Stimulated activated naive CD4-positive, alpha-beta T cell (primary cell): ENCODE results near the gene PARVA.

Source experiments
- DNase-seq, 6 experiments: peaks; one replicate each; lab custom pipeline; 2025; lab: John Stamatoyannopoulos, UW

PARVA gene

GRCh38 chr11:12403997-12404350 lies 26.6 kb downstream of the PARVA start:
- no peak for DNase-seq

- no peak for DNase-seq
Measured at GRCh38 chr11:12404436-12404835, 27.1 kb downstream of the PARVA start.

DNA sequence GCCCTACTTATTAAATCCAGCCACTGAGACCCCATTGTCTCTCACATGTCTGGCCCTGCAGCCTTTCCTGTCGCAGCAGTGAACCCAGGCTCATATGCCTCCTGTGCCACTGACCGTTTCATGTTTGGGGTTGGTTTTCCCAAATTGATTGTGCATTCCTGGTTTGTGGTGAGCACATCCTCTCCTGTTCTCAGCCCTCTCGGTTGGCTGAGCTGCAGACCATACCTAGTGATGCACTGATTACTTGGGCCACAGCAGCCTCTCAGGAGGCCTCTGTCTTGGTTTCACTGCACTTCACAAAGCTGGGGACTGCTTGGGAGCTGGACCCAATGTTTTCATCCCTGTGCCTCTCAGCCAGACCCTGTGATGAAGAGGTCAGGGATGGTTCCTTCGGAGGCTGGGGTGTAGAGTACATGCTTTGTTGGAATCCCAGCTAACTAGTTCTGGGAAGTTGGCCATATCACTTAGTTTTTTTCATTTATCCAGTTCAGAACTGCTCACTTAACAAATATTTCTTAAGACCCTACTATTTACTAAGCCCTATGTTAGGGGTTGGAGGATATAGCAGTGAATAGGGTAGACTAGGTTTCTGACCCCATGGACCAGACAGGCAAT lies 30.9 kb downstream of the PARVA start:
- no peak for DNase-seq

DNA sequence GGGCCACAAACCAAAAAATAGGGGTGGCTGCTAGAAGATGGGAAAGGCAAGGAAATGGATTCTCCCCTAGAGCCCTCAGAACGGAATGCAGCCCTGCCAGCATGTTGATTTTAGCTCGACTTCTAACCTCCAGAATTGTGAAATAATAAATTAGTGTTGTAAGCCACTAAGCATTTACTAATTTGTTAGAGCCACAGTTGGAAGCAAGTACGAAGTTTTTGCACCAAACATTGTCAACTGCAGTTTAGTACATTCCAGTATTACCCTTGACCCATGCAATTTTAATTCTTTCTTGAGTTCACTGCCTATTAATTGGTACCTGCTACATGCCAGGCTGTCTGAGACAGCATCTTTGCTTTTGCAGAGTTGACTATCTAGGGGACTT lies 32.2 kb downstream of the PARVA start:
- no peak for DNase-seq

DNA sequence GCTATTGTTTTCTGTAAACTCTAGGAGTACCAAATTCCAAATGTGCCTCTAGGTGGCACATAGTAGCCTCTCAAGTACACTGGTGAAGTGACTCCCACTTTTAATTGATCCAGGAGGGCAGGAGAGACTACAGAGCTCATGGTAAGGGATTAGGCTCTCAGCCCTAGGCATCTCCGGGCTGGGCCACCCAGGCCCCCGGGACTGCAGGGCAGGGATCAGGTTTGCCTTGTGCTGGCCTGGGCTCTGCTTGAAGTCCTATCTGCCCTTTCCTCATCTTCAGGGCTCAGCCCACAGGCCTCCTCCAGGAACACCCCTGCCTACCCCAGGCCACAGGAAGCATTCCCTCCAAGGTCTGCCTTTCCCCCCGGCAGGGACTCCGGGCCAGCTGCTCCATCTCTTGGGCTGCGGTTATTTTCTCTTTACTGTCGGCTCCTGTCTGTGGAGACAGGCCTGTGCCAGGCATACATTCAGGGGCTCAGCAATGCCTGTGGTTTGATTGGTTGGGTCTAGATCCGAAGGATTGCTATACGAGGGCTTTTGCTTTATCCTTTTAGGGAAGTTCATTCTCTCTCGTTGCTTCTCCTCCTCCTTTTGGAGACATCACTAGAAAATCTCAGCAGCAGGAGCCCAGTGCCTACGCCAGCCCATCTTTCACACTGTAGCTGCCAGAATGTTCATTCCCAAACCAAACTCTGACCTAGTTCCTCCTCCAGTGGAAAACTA lies 32.8 kb downstream of the PARVA start:
- DNase-seq, result no peak

DNA sequence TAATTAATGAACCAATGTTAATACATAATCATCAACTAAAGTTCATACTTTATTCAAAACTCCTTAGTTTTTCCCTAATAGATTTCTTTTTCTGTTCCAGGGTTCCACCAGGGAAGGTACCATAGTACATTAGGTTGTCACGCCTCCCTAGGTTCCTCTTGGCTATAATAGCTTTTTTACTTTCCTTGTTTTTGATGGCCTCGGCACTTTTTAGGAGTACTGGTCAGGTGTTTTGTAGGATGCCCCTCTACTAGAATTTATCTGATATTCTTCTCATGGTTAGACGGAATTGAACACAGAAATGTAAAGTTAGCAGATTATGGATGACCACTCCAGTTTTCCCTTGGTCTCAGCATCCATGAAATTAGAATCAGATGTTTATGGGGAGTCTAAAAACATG lies 34.0 kb downstream of the PARVA start:
- DNase-seq, result no peak

GRCh38 chr11:12411806-12412727 lies 34.7 kb downstream of the PARVA start:
- peak in 1 of 6 experiments; percentile 4 for DNase-seq

- no peak for DNase-seq
Measured at GRCh38 chr11:12413141-12414052, 36.0 kb downstream of the PARVA start.

GRCh38 chr11:12414611-12415010 lies 37.2 kb downstream of the PARVA start:
- DNase-seq, result no peak

- DNase-seq, result no peak
Measured at GRCh38 chr11:12415342-12415966, 38.1 kb downstream of the PARVA start.

GRCh38 chr11:12416552-12416951 lies 39.2 kb downstream of the PARVA start:
- no peak for DNase-seq

DNA sequence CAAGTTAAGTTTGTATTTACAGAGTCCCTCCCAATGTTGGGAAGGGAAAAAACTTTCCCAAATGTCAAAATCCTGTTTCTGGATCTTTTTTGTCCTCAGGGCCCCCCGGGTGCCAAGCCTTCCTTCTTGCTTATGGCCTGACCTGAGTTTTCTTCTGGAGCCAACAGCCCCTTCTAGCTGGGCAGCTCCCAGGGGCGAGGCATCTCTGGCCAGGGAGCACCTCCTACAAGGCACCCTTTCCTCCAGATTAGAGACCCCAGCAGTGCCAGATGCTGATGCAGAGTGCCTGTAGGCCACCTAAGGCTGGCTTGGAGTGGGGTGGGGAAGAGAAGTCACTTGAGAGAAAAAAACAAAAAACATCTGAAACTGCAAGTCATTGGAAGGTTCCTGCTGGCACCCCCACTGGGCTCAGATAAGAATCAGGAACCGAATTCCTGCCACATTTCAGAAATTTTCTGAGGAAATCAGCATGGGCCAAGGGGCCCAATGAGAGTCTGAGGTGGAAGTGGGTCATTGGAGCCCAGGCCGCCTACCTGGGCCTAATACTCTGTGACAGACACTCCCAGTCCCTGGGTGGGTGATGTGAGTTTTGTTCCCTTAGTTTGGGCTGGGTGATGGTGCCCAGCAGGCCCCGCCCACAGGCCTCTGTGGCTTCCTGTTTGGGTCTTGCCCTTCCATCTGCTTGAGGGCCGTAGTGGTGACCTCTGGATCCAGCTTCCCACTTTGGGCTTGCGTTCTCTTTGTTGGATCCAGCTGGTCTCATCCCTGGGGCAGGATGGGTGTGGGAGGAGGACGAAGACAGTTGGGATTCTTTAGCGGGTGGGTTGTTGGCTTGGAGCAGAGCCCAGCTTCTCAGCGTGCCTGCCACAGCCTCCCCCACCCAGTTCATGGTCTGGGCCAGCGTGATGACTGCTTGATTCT lies 40.6 kb downstream of the PARVA start:
- DNase-seq, result peak in 1 of 6 experiments; percentile 0

DNA sequence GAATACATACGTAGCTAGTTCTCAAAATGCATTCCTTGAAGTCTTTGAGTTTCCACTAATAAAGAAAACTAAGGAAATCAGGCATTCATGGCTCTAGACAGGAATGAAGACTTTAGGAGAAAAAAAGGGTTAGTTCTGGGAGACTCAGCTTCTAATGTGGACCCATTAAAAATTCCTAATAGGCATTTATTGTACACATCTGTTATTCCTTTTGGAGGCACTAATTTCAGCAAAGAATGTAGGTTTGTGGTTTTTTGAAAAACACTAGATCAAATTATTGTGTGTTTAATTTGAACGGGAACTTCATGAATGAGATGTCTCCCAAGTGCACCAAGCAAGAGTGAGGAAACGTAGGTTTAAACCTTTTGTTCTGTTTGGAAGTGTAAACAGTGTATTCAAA lies 42.7 kb downstream of the PARVA start:
- DNase-seq, result no peak

DNA sequence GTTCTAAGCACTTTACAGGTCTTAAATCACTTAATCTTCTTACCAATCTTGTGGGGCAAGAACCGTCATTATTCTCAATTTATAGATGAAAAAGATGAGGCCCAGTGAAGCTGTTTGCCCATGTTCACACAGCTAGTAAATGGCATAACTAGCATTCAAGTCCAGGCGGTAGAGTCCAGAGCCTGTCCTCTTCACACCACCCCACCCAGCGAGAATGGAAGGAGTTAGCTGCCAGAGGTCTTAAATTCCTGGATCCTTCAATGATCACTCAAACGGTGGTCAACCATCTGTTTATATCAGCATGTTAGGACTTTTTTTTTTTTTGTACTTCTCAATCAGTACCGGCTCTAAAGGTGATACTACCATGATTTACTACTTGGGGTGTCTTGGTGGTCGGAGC lies 43.3 kb downstream of the PARVA start:
- no peak for DNase-seq

DNA sequence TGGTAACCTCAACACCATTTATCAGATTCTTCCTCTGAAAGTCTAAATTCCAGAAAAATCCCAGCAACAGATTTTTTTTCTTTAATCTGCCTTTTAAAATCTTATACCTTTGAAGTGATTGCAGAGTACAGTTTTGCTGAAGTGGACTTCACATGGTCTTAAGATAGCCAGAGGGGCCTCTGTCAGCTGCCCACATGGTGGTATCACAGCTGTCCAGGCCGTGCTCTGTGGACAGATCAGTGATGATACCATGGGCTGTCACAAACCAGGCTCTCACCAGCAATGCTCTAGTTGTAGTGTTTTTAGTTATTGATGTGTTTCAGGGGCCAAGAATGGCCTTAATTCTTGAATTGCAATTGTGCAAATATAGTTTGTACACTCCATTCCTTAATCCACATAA lies 44.0 kb downstream of the PARVA start:
- no peak for DNase-seq

GRCh38 chr11:12426176-12426575 lies 48.8 kb downstream of the PARVA start:
- no peak for DNase-seq

DNA sequence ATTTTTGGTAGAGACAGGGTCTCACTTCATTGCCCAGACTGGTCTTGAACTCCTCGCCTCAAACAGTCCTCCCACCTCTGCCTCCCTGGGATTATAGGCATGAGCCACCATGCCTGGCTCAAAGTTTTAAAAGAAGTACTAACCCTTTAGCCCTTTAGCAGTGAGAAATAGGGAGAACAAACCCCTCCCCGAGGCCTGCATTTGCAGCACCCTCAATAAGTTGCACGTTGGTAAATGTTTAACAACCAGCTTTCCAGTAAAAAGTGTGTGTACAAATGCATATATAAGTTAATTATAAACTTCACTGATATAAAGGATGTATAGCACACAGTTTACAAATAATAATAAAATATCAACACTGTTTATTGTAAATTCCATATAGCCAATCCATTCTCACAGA lies 51.8 kb downstream of the PARVA start:
- DNase-seq, result no peak

DNA sequence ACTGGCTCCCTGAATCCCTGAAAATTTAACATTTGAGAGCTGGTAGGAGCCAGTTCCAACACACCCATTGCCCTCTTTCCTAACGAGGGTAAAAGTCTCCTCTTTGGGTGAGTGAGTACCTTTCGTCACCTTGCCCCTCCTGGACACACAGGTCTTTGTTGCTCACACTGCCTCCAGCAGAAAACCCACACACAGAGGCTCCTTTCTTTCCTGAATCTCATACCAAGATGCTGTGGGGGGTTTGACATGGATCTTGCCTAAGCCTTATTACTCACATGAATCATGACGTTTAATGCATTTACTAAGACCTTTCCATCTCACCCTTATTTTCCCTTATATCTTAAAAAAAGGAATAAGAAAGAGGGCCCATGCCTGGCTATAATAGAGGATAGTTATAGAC lies 53.0 kb downstream of the PARVA start:
- no peak for DNase-seq

GRCh38 chr11:12430954-12431595 lies 53.7 kb downstream of the PARVA start:
- no peak for DNase-seq

- no peak for DNase-seq
Measured at GRCh38 chr11:12432507-12432906, 55.1 kb downstream of the PARVA start.
